ENCODE data around the gene SLC24A5.

The SLC24A5 gene

GRCh38 chr15:48191574-48192225 is 70.9 kb downstream of the SLC24A5 start, which contains the start of gene CTXN2:
CTXN2 (plus strand) TSS chr15:48191665; CDS start chr15:48201301, 9,636 bp downstream.
- DNase-seq = no peak

Measured in T-helper 9 cell (primary cell).